Activated CD8-positive, alpha-beta memory T cell treated with anti-CD3 and anti-CD28 coated beads, Interleukin-2, amount 50 U/mL, for 24 hours (primary cell): ENCODE measurements around the gene ZNF414.

Source experiments
- DNase-seq: peaks from one replicate; pipeline ENCODE4 v3.0.0-alpha.2; 2020; ENCODE audit errors: extremely low read depth

Gene ZNF414

GRCh38 chr19:8490873-8491272, 23.1 kb downstream of the ZNF414 start:
- no peak for DNase-seq

GRCh38 chr19:8490395-8490760, 23.6 kb downstream of the ZNF414 start:
- DNase-seq: no peak

GRCh38 chr19:8489561-8490394, 24.2 kb downstream of the ZNF414 start:
- DNase-seq: no peak

- DNase-seq: no peak
These were observed 25.6 kb downstream of the ZNF414 start for GRCh38 chr19:8488365-8488764.

GRCh38 chr19:8487137-8487851, 26.7 kb downstream of the ZNF414 start:
- DNase-seq: no peak

DNA sequence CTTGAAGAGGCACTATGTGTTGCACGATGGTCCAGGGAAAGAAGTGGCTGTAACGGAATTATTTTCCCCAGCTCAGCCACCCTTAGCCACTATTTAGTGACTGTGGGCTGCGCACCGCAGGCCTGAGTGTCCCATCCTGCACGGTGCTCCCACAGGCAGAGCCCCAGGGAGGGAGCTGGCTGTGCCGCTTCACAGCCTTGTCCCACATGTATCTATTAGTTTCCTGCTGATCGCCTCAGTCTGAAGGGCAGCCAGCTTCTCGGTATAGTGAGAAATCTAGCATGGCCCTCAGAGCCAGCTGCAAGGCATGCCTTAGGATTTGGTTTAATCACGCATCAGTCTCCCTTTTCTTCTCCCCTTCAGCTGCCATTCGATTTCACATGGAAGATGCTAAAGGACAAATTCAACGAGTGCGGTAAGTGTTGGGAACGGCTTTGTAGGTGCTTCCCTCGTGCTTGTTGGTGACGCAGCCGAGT, 27.3 kb downstream of the ZNF414 start:
- no peak for DNase-seq

- DNase-seq: no peak
These were observed 28.2 kb downstream of the ZNF414 start for GRCh38 chr19:8485561-8486371.

GRCh38 chr19:8484331-8484894, 29.6 kb downstream of the ZNF414 start:
- DNase-seq: no peak

DNA sequence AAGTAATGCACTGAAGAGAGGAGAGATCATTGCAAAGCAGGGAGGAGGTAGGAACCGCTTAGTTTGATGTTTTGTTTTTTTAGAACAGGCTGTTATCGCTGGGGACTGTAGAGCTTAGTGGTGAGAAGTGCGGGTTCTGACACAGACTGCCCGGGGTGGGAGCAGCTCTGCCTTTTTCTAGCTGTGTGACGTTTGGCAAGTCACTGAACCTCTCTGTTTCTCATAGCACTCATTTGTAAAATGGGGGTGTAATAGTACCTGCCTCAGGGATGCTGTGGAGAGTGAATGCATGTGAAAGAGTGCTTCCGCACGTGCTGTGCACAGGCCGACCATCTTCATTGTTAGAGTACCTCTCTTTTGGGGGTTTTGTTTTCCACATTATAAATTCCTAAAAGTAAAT, 30.8 kb downstream of the ZNF414 start:
- no peak for DNase-seq

- no peak for DNase-seq
These were observed 31.3 kb downstream of the ZNF414 start for GRCh38 chr19:8482696-8483095.

DNA sequence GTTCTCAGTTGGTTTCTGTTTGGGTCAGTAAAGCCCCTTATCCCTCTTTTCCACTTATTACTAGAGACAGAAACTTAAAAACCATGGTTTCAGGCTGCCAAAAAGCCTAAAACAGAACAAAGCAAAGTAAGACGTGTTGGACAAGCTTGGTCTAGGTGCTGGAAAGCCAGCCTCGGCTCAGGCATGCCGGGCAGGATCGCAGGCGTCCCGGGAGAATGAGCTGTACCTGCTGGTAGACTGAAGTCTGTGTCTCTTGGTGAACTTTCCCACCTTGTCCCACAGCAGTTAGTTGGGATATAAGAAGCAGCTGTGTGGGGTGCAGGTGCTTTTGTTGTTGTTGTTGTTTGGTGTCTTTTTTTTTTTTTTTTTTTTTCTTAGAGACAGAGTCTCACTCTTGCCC, 32.4 kb downstream of the ZNF414 start:
- DNase-seq: no peak

DNA sequence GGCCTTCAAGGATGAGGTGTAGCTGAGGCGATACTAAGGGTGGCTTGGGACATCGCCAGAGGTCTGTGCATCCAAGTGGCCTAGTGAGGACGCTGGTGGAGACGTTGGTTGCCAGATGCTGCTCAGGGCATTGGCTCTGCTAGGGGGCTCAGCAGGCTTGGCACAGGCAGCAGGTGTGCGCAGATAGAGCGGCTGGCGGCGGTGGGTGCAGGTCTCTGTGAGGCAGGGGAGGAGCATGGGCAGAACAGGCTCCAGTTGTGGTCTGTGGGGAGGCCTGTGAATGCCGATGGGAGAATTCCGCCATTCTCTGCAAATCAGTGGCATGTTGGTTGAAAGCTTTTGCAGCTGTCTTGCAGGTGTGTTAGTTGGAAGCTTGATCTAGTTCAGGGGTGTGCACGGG, 32.8 kb downstream of the ZNF414 start:
- DNase-seq: no peak

DNA sequence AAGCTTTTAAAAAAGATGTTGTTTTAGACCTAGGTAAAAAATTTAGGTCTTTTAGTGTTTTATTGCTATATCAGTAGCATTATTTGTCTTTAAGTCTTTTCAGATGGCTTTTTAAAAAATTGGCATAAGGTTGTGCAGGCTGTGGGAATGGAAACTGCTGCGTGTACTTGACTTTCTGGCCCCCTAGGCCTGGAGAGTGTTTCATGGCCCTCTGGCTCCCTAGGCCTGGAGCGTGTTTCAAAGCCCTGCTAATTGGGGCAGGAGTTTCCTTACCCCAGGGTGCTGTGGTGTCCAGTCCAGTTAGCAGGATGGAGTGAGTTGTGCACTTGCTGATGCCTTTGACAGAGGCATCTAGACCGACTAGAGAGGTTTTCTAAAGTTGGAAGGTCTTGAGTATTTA, 35.4 kb downstream of the ZNF414 start:
- DNase-seq: no peak

DNA sequence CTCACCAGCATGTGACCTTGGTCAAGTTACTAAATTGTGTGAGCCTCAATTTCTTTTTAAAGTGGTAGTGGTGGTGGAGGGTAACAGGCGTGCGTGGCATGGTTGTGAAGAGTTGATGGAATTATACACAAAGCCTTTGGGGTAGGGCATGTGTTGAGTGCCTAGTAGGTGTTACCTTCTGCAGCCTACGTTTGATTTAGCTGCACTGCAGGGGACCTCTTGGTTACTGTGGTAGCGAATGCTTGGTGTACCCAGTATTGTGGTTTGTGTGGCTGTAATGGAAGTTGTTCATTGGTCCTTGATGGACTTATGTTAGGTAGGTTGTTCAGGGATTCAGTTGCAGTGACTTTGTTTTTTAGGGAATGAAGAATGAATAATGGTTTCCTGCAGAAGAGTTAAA, 36.1 kb downstream of the ZNF414 start:
- no peak for DNase-seq

DNA sequence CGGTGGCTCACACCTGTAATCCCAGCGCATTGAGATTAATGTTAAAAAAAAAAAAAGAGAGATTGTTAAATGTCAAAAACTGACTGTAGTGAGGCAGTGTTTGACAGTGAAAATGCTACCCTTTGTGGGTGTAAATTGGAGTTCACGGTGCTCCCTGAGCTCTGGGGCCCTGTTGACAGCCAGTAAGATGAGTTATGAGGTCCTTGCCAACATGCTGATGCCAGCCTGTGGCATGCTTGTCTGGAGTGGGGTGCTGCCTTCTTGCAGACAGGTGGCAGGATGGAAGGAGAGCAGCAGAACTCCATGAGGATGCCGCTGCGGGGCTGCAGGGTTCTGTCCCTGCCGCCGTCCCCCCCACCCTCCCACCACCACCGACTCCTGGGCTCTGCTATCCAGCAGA, 37.4 kb downstream of the ZNF414 start:
- DNase-seq: no peak

DNA sequence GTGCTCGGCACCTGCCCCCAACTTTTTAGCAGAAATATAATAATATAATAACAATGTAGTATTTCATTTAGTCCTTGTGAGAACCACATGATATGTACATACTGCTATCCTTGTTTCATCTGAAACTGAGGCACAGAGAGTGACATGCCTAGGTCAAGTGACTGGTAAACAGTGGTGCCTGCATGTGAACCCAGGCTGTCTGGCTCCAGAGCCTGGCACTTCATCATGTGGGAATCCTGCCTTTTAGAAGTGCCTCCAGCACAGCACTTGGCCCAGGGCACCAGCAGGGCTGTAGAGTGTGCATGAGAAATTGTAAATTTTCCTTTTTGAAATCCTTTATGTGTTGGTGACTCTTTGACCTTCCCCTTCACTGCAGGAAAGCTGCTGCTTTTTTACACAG, 39.0 kb downstream of the ZNF414 start:
- DNase-seq: no peak

DNA sequence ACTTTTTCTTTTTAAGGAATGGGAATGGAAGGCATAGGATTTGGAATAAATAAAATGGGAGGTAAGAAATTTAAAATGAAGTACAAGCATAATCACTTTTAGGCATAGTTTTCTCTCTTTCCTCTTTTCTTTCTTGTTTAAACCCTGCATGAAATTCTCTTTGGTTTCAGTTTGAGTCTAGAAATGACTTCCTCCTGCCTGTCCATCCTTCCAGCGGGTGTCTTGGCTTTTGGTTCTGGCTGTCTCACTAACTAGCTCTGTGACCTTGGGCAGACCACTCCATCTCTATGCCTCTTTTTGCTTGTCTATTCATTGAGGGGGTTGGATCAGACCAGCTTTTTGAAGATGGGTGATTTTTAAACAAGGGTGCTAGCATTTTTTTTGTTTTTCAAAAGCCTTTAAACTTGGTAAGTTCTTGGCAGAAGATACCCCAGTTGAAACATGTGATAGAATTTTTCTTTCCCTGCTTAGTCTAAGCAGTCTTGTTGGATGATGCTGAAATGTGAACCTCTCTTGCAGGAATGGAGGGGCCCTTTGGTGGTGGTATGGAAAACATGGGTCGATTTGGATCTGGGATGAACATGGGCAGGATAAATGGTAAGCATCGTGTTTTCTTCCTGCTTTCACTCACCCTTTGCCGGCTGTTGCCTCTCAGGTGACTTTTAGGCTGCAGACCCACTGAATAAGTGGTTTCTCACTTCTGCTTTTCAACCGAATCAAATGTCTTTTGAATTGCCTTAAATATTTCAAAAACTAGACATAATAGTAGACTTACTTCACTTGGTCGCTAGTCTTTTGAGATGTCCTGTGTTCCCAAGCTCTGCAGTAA, 40.1 kb downstream of the ZNF414 start:
- no peak for DNase-seq

- DNase-seq: no peak
These were observed 44.2 kb downstream of the ZNF414 start for GRCh38 chr19:8469613-8470368.

DNA sequence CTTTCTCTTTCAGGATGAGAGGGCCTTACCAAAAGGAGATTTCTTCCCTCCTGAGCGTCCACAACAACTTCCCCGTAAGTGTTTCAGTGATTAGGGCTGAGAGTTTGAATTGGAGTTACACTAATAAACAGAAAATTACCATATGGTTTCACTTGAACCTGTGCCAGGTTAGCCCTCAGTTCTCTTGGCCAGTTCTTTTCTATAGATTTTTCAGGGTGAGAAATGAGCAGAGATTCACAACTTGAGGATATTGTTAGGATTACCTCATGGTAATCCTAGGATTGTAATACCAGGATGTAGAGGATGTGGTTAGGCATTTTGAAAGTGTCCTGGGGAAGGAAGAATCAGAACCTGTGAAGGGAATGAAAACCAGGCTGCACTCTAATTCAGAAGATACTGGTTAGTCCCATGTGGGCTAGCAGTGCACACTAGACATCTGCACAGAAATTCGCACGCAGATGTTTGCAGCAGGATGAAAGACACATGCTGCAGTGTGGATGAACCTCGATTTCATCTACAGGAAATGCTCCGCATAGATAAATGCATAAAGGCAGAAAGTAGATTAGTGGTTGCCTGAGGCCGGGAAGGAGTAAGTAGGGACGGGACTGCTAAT, 45.1 kb downstream of the ZNF414 start:
- DNase-seq: no peak

- no peak for DNase-seq
These were observed 45.8 kb downstream of the ZNF414 start for GRCh38 chr19:8468124-8468523.
